SK-N-MC (cell line): ENCODE data around the gene TPRN.
A peak's percentile ranks its signal among the peaks of the same experiment; 100 is the strongest.

Experiments used
- DNase-seq: peaks from one replicate; pipeline ENCODE4 v3.0.0-alpha.2; 2011; ENCODE audit warnings: low read depth, low spot score
- H3K27ac ChIP-seq: fragments of 200-600 bp; sonication (generic); 2 replicates; pipeline ENCODE4 v1.5.1; 2016; ENCODE audit warnings: mixed run types
- H3K36me3 ChIP-seq: fragments of 200-600 bp; sonication (generic); 2 replicates; pipeline ENCODE4 v1.6.1; 2017; ENCODE audit warnings: antibody characterized with exemption, low read length, mixed read lengths; ENCODE audit not compliant: insufficient read depth
- H3K4me3 ChIP-seq: fragments of 200-600 bp; sonication (generic); 2 replicates; pipeline ENCODE4 v1.5.1; 2016
- H3K9ac ChIP-seq: fragments of 200-600 bp; sonication (generic); 2 replicates; pipeline ENCODE4 v1.8.0; 2017; ENCODE audit warnings: mixed run types, mixed read lengths; ENCODE audit not compliant: insufficient read length
- H3K9me3 ChIP-seq: fragments of 200-600 bp; sonication (generic); 2 replicates; pipeline ENCODE4 v1.6.1; 2017; ENCODE audit warnings: low read depth, mild to moderate bottlenecking, antibody characterized with exemption, low read length, moderate library complexity, mixed read lengths
- EZH2 ChIP-seq: fragments of 200-600 bp; sonication (generic); IDR thresholded peaks from one replicate; pipeline ENCODE4 v1.6.1; 2017; ENCODE audit warnings: antibody characterized with exemption
- FOXP2 ChIP-seq: optimal IDR thresholded peaks from 2 replicates; pipeline ENCODE3; 2011; ENCODE audit warnings: mild to moderate bottlenecking, moderate library complexity; ENCODE audit not compliant: insufficient read depth; ENCODE audit errors: extremely low read length, control extremely low read depth
- POLR2AphosphoS5 ChIP-seq: IDR thresholded peaks from 2 replicates; pipeline ENCODE4 v1.6.1; 2012; ENCODE audit warnings: mild to moderate bottlenecking, low read depth, low read length, borderline replicate concordance

Gene TPRN

GRCh38 chr9:137163805-137164204 is 36.7 kb downstream of the TPRN start:
- no peak overlapping the region for H3K27ac ChIP-seq
- TF ChIP-seq FOXP2 = no peak
- TF ChIP-seq EZH2 = no peak
- TF ChIP-seq POLR2AphosphoS5 = no peak

GRCh38 chr9:137163365-137163715 is 37.2 kb downstream of the TPRN start:
- no peak for DNase-seq
- peak overlapping the region; percentile 76 for H3K4me3 ChIP-seq

More at GRCh38 chr9:137163805-137164204, 36.7 kb downstream of the TPRN start:
- Histone ChIP-seq H3K9ac (no peak overlapping the region), H3K4me3 (no peak overlapping the region), H3K36me3 (no peaks in the 10 kb centered on the region), H3K9me3 (no peaks in the 10 kb centered on the region)
- DNase-seq = no peak

GRCh38 chr9:137162505-137163364 is 37.8 kb downstream of the TPRN start:
- Histone ChIP-seq H3K4me3 (peak overlapping the region; percentile 76), H3K9me3 (no peaks in the 10 kb centered on the region), H3K9ac (no peak overlapping the region), H3K36me3 (no peaks in the 10 kb centered on the region), H3K27ac (no peak overlapping the region)
- TF ChIP-seq EZH2 = no peak
- TF ChIP-seq POLR2AphosphoS5 = no peak
- no peak for TF ChIP-seq FOXP2
- no peak for DNase-seq

More at GRCh38 chr9:137163365-137163715, 37.2 kb downstream of the TPRN start:
- Histone ChIP-seq H3K36me3 (no peaks in the 10 kb centered on the region), H3K27ac (no peak overlapping the region), H3K9ac (no peak overlapping the region), H3K9me3 (no peaks in the 10 kb centered on the region)
- TF ChIP-seq FOXP2 (no peak), EZH2 (no peak), POLR2AphosphoS5 (no peak)

- peak overlapping the region; percentile 76 for H3K4me3 ChIP-seq
- no peak for DNase-seq
- H3K9me3 ChIP-seq = no peaks in the 10 kb centered on the region
- no peaks in the 10 kb centered on the region for H3K36me3 ChIP-seq
- H3K9ac ChIP-seq = no peak overlapping the region
- TF ChIP-seq FOXP2 (no peak), POLR2AphosphoS5 (no peak), EZH2 (no peak)
- no peak overlapping the region for H3K27ac ChIP-seq
Observed at GRCh38 chr9:137161558-137162486, 38.7 kb downstream of the TPRN start.

GRCh38 chr9:137160716-137161557 is 39.6 kb downstream of the TPRN start:
- Histone ChIP-seq H3K27ac (no peak overlapping the region), H3K36me3 (no peaks in the 10 kb centered on the region), H3K4me3 (no peak overlapping the region), H3K9me3 (no peaks in the 10 kb centered on the region), H3K9ac (no peak overlapping the region)
- no peak for DNase-seq
- TF ChIP-seq FOXP2 (no peak), EZH2 (no peak), POLR2AphosphoS5 (no peak)

GRCh38 chr9:137160054-137160425 is 40.5 kb downstream of the TPRN start:
- TF ChIP-seq EZH2 (no peak), FOXP2 (no peak), POLR2AphosphoS5 (no peak)
- Histone ChIP-seq H3K9me3 (no peaks in the 10 kb centered on the region), H3K4me3 (no peak overlapping the region), H3K9ac (no peak overlapping the region), H3K36me3 (no peaks in the 10 kb centered on the region), H3K27ac (no peak overlapping the region)
- no peak for DNase-seq

DNA sequence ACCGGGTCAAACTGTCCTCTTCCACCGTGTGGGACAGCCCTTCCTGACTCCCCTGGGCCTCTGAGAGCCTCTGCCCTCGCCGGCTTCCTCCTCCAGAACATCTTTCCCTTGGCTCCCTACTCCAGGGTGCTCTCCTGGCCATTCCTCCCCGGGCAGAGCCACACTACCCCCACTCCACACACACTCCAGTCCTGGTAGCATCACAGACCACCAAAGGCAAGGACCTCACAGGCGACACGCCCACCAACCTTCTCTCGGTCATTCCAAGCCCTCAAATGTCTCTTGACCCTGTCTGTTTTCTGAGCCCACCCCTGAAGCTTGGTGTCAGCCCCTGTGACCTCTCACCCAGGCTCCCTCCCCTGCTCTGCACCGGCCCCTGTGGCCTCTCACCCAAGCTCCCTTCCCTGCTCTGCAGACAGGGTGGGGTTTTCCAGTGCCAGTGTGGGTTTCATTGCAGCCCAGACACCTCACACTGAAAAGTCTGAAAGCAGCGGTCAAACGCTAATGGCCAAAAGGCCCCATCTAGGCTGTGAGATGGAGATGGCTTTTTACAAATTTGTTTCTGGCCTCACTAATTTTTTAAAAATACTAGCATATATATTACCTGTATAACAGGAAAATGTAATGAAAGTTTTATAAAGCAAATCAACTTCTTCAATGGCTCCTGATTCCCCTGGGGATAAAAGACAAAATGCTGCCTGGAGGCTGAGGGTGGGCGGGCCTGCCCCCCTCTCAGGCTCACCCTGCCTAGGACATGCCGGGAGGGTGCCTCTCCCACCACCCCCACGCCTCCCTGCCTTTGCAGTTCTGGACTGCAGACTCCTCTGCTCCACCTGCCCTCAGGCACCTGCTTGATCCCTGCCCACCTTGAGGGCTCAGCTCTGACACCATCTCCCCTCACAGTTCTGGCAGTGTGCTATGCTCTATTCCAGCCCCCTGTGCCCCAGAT is 41.2 kb downstream of the TPRN start:
- no peak for DNase-seq
- no peaks in the 10 kb centered on the region for H3K9me3 ChIP-seq
- no peak for TF ChIP-seq FOXP2
- no peak for TF ChIP-seq EZH2
- TF ChIP-seq POLR2AphosphoS5 = no peak
- H3K9ac ChIP-seq = no peak overlapping the region
- H3K27ac ChIP-seq = no peak overlapping the region
- no peaks in the 10 kb centered on the region for H3K36me3 ChIP-seq
- H3K4me3 ChIP-seq = no peak overlapping the region
